WERI-Rb-1 (cell line): ENCODE measurements around the gene PLCL1.

ENCODE experiments used
- DNase-seq: peaks from one replicate; pipeline ENCODE4 v3.0.0-alpha.2; 2020
- H3K27ac ChIP-seq: fragments of 250-450 bp; sonication (Bioruptor Pico); 2 replicates; pipeline ENCODE4 v1.5.1; 2020; ENCODE audit warnings: mild to moderate bottlenecking, moderate library complexity
- H3K27me3 ChIP-seq: fragments of 250-450 bp; sonication (Bioruptor Pico); 2 replicates; pipeline ENCODE4 v1.5.1; 2021; ENCODE audit warnings: mild to moderate bottlenecking, low read depth, moderate library complexity; ENCODE audit not compliant: insufficient read depth, severe bottlenecking
- H3K36me3 ChIP-seq: fragments of 250-450 bp; sonication (Bioruptor Pico); 2 replicates; pipeline ENCODE4 v1.5.1; 2020; ENCODE audit warnings: mild to moderate bottlenecking, moderate library complexity
- H3K4me3 ChIP-seq: 2 replicates; pipeline ENCODE4 v1.5.1; 2011; ENCODE audit warnings: low read depth, mild to moderate bottlenecking, control low read depth, low read length
- H3K9me3 ChIP-seq: fragments of 250-450 bp; sonication (Bioruptor Pico); 2 replicates; pipeline ENCODE4 v1.5.1; 2021; ENCODE audit warnings: mild to moderate bottlenecking, moderate library complexity; ENCODE audit not compliant: severe bottlenecking
- CTCF ChIP-seq: IDR thresholded peaks from 2 replicates; pipeline ENCODE4 v1.5.1; 2011; ENCODE audit warnings: low read depth, mild to moderate bottlenecking, control low read depth, inconsistent platforms, low read length

The PLCL1 gene

GRCh38 chr2:197915548-197916265 lies 111.3 kb downstream of the PLCL1 start:
- H3K9me3 ChIP-seq = no peaks in the 10 kb centered on the region
- no peak overlapping the region for H3K27ac ChIP-seq
- H3K4me3 ChIP-seq = no peak overlapping the region
- no peak for DNase-seq
- no peak for TF ChIP-seq CTCF
- no peaks in the 10 kb centered on the region for H3K27me3 ChIP-seq
- H3K36me3 ChIP-seq = no peaks in the 10 kb centered on the region

- TF ChIP-seq CTCF = no peak
- H3K4me3 ChIP-seq = no peak overlapping the region
- no peaks in the 10 kb centered on the region for H3K27me3 ChIP-seq
- H3K36me3 ChIP-seq = no peaks in the 10 kb centered on the region
- no peak for DNase-seq
- H3K27ac ChIP-seq = no peak overlapping the region
- no peaks in the 10 kb centered on the region for H3K9me3 ChIP-seq
These were observed 115.1 kb downstream of the PLCL1 start for GRCh38 chr2:197919487-197919886.

GRCh38 chr2:197920088-197920487 lies 115.7 kb downstream of the PLCL1 start:
- no peak overlapping the region for H3K27ac ChIP-seq
- no peaks in the 10 kb centered on the region for H3K9me3 ChIP-seq
- no peak for TF ChIP-seq CTCF
- H3K27me3 ChIP-seq = no peaks in the 10 kb centered on the region
- DNase-seq = no peak
- H3K36me3 ChIP-seq = no peaks in the 10 kb centered on the region
- H3K4me3 ChIP-seq = no peak overlapping the region

GRCh38 chr2:197920592-197921201 lies 116.3 kb downstream of the PLCL1 start:
- no peak overlapping the region for H3K4me3 ChIP-seq
- H3K9me3 ChIP-seq = no peaks in the 10 kb centered on the region
- no peak overlapping the region for H3K27ac ChIP-seq
- H3K36me3 ChIP-seq = no peaks in the 10 kb centered on the region
- no peak for TF ChIP-seq CTCF
- no peak for DNase-seq
- H3K27me3 ChIP-seq = no peaks in the 10 kb centered on the region

GRCh38 chr2:197924483-197924882 lies 120.1 kb downstream of the PLCL1 start:
- H3K27me3 ChIP-seq = no peaks in the 10 kb centered on the region
- no peaks in the 10 kb centered on the region for H3K36me3 ChIP-seq
- H3K4me3 ChIP-seq = no peak overlapping the region
- H3K9me3 ChIP-seq = no peaks in the 10 kb centered on the region
- no peak overlapping the region for H3K27ac ChIP-seq
- no peak for DNase-seq
- TF ChIP-seq CTCF = no peak

GRCh38 chr2:197925204-197925603 lies 120.8 kb downstream of the PLCL1 start:
- DNase-seq = no peak
- Histone ChIP-seq H3K27me3 (no peaks in the 10 kb centered on the region), H3K9me3 (no peaks in the 10 kb centered on the region), H3K4me3 (no peak overlapping the region), H3K27ac (no peak overlapping the region), H3K36me3 (no peaks in the 10 kb centered on the region)
- TF ChIP-seq CTCF = no peak
